ENCODE data around the gene CENPU. TPM values are rescaled to one million over a fixed set of nuclear protein-coding genes. Genes with fewer than 3 reads are reported as not detected.

Gene CENPU
- total and polyA plus RNA-seq, 2 of the 13 experiments (the other 11 are each of a cell fraction or from before 2014, with no cell fraction given), result 11.7 to 35.8 TPM

DNA sequence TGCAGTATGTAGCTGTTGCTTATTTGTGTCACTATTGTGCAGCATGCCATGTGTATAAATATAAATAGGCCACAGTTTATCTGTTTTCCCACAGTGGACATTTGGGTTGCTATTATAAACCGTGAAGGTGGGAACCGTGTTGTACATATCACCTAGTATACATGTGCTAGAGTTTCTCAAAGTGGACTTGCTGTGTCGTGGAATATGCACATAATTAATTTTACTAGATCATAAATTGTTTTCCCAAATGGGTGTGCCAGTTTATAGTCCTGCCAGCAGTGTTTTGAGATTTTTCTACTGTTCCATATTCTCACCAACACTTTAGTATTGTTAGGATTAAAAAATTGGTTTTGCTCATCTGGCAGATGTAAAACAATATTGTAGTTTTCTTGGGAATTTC lies 45.9 kb downstream of the CENPU start:
- no peaks in the 10 kb centered on the region for H3K4me1 ChIP-seq (ENCODE audit: insufficient read depth, low read length)
- H3K27ac ChIP-seq (ENCODE audit: extremely low read length, insufficient read depth, low read length), result no peak overlapping the region
- H4K20me1 ChIP-seq (ENCODE audit: insufficient read depth, low read length), result no peaks in the 10 kb centered on the region
- no peaks in the 10 kb centered on the region; a peak in 2 of 5 replicates for H3K36me3 ChIP-seq (replicated peaks in 1 of 2; ENCODE audit: control insufficient read depth in 1 of 2, insufficient read depth in 2 of 2, low read length in 2 of 2)
- H3K9me3 ChIP-seq (ENCODE audit: low read length), result no peaks in the 10 kb centered on the region
- H3K79me2 ChIP-seq (ENCODE audit: insufficient read depth, low read length), result no peaks in the 10 kb centered on the region
- ChIA-PET POLR2A (no interaction called here), CTCF (ENCODE audit: low intra/inter-chr PET ratio, low total read pairs) (no interaction called here)
- H3K4me3 ChIP-seq (replicated peaks in 1 of 3; ENCODE audit: insufficient read depth in 1 of 3, low read depth in 2 of 3, low read length in 3 of 3), result no peak overlapping the region
- in situ Hi-C loops (cut with HindIII; ENCODE audit: extremely low pct_ligation_motif_present, low pct_unique_long_range_greater_than_20kb) (no loop called here), intact Hi-C loops (cut with micrococcal nuclease; ENCODE audit: unreplicated experiment) (no loop called here)
- no peak overlapping the region for H3K9ac ChIP-seq (ENCODE audit: insufficient read depth, low read depth, low read length)
- no peak for DNase-seq (ENCODE audit: low spot score)
- ATAC-seq, result no peak
- H2AFZ ChIP-seq (ENCODE audit: low read length), result no peak overlapping the region
- WGBS (ENCODE audit: low lambda C conversion rate), result 65% methylated on average over 3 of the region's 3 CpGs
- no TSS peak for BruUV-seq (replicated peaks)
- H3K27me3 ChIP-seq (ENCODE audit: control insufficient read depth in 1 of 2, insufficient read depth in 2 of 2, low read length in 2 of 2), result no peaks in the 10 kb centered on the region; a peak in 1 of 5 replicates
- no peak for FAIRE-seq
- no peak overlapping the region for H3K4me2 ChIP-seq (ENCODE audit: low read depth, low read length)
- TF ChIP-seq SOX6 (IDR thresholded peaks at IDR 0.05) (no peak), SOX6 (CRISPR knock-in tag; IDR thresholded peaks at IDR 0.05) (no peak), ARID2 (CRISPR knock-in tag; IDR thresholded peaks at IDR 0.05; ENCODE audit: borderline replicate concordance) (no peak), ZNF446 (CRISPR knock-in tag; IDR thresholded peaks at IDR 0.05) (no peak), ZKSCAN1 (IDR thresholded peaks at IDR 0.05; ENCODE audit: low read length) (no peak), ZSCAN9 (CRISPR knock-in tag; IDR thresholded peaks at IDR 0.05; ENCODE audit: borderline replicate concordance) (no peak), NAIF1 (CRISPR knock-in tag; IDR thresholded peaks at IDR 0.05; ENCODE audit: borderline replicate concordance) (no peak), KAT7 (CRISPR knock-in tag; IDR thresholded peaks at IDR 0.05; ENCODE audit: borderline replicate concordance) (no peak), ZNF263 (CRISPR knock-in tag; IDR thresholded peaks at IDR 0.05) (no peak), ZNF17 (CRISPR knock-in tag; IDR thresholded peaks at IDR 0.05) (no peak), ZNF136 (CRISPR knock-in tag; IDR thresholded peaks at IDR 0.05; ENCODE audit: low read depth) (no peak), TFAP4 (IDR thresholded peaks at IDR 0.05; ENCODE audit: borderline replicate concordance, low read depth) (no peak), FOXO4 (CRISPR knock-in tag; conservative IDR thresholded peaks at IDR 0.05) (no peak), ZNF160 (CRISPR knock-in tag; IDR thresholded peaks at IDR 0.05) (no peak)
- TF ChIP-seq, protein P1, sequence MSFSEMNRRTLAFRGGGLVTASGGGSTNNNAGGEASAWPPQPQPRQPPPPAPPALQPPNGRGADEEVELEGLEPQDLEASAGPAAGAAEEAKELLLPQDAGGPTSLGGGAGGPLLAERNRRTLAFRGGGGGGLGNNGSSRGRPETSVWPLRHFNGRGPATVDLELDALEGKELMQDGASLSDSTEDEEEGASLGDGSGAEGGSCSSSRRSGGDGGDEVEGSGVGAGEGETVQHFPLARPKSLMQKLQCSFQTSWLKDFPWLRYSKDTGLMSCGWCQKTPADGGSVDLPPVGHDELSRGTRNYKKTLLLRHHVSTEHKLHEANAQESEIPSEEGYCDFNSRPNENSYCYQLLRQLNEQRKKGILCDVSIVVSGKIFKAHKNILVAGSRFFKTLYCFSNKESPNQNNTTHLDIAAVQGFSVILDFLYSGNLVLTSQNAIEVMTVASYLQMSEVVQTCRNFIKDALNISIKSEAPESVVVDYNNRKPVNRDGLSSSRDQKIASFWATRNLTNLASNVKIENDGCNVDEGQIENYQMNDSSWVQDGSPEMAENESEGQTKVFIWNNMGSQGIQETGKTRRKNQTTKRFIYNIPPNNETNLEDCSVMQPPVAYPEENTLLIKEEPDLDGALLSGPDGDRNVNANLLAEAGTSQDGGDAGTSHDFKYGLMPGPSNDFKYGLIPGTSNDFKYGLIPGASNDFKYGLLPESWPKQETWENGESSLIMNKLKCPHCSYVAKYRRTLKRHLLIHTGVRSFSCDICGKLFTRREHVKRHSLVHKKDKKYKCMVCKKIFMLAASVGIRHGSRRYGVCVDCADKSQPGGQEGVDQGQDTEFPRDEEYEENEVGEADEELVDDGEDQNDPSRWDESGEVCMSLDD (CRISPR knock-in tag; IDR thresholded peaks at IDR 0.05; ENCODE audit: borderline replicate concordance), result no peak
- TF ChIP-seq, protein P2, sequence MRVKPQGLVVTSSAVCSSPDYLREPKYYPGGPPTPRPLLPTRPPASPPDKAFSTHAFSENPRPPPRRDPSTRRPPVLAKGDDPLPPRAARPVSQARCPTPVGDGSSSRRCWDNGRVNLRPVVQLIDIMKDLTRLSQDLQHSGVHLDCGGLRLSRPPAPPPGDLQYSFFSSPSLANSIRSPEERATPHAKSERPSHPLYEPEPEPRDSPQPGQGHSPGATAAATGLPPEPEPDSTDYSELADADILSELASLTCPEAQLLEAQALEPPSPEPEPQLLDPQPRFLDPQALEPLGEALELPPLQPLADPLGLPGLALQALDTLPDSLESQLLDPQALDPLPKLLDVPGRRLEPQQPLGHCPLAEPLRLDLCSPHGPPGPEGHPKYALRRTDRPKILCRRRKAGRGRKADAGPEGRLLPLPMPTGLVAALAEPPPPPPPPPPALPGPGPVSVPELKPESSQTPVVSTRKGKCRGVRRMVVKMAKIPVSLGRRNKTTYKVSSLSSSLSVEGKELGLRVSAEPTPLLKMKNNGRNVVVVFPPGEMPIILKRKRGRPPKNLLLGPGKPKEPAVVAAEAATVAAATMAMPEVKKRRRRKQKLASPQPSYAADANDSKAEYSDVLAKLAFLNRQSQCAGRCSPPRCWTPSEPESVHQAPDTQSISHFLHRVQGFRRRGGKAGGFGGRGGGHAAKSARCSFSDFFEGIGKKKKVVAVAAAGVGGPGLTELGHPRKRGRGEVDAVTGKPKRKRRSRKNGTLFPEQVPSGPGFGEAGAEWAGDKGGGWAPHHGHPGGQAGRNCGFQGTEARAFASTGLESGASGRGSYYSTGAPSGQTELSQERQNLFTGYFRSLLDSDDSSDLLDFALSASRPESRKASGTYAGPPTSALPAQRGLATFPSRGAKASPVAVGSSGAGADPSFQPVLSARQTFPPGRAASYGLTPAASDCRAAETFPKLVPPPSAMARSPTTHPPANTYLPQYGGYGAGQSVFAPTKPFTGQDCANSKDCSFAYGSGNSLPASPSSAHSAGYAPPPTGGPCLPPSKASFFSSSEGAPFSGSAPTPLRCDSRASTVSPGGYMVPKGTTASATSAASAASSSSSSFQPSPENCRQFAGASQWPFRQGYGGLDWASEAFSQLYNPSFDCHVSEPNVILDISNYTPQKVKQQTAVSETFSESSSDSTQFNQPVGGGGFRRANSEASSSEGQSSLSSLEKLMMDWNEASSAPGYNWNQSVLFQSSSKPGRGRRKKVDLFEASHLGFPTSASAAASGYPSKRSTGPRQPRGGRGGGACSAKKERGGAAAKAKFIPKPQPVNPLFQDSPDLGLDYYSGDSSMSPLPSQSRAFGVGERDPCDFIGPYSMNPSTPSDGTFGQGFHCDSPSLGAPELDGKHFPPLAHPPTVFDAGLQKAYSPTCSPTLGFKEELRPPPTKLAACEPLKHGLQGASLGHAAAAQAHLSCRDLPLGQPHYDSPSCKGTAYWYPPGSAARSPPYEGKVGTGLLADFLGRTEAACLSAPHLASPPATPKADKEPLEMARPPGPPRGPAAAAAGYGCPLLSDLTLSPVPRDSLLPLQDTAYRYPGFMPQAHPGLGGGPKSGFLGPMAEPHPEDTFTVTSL (CRISPR knock-in tag; IDR thresholded peaks at IDR 0.05; ENCODE audit: borderline replicate concordance), result no peak
